Mammary epithelial cell (primary cell): ENCODE results near the gene RPL27.

Source experiments
- CTCF ChIP-seq, 2 donors: IDR thresholded peaks in 1 of 2; conservative IDR thresholded peaks in 1 of 2; 2 replicates each; pipeline ENCODE4 v1.5.1; 2011 to 2012; ENCODE audit warnings: inconsistent platforms in 2 of 2, low read length in 2 of 2, mild to moderate bottlenecking in 2 of 2, control low read depth in 1 of 2, low read depth in 1 of 2; ENCODE audit not compliant: insufficient read depth in 1 of 2; ENCODE audit errors: extremely low read depth in 1 of 2
- EZH2 ChIP-seq: IDR thresholded peaks from 2 replicates; pipeline ENCODE4 v1.6.1; 2012; ENCODE audit warnings: low read length, inconsistent platforms, borderline replicate concordance

GRCh38 chr17:42992872-42993271 lies 5.3 kb upstream of the RPL27 start:
- TF ChIP-seq CTCF (conservative IDR thresholded peaks at IDR 0.05 in 1 of 2, IDR thresholded peaks at IDR 0.05 in 1 of 2; ENCODE audit: extremely low read depth in 1 of 2, insufficient read depth in 1 of 2, low read depth in 1 of 2, low read length in 2 of 2) (no peak), EZH2 (no peak)
